Head of caudate nucleus (tissue), 42 donors: ENCODE data around the gene HYAL3.
"Not testable (repeated sequence)": the region's sequence is repeated elsewhere in the genome, so short reads cannot be mapped to it uniquely, and the experiment has no call there.

Experiments
- DNase-seq, 42 donors: peaks; one replicate each; pipeline versions ENCODE4 v3.0.0 to v3.0.0-alpha.2; 2020 to 2021; ENCODE audit warnings: mixed read lengths in 7 of 42
- intact Hi-C: fragments of 100-400 bp; cut with DNase I; formaldehyde crosslinking; loops from one replicate; pipeline ENCODE4 v1.15.0; 2022

HYAL3 gene

GRCh38 chr3:50319894-50320625 lies 20.9 kb upstream of the HYAL3 start:
- no peak for DNase-seq
- intact Hi-C loops = loop anchor here (10.0 kb wide), 2 partner anchors 45 to 95 kb away; partner anchors contain the start of gene LSMEM2

GRCh38 chr3:50319181-50319893 lies 20.1 kb upstream of the HYAL3 start:
- intact Hi-C loops = no loop called here
- no peak for DNase-seq

GRCh38 chr3:50318615-50319014 lies 19.4 kb upstream of the HYAL3 start:
- intact Hi-C loops = no loop called here
- no peak for DNase-seq

- intact Hi-C loops = no loop called here
These were observed 19.0 kb upstream of the HYAL3 start for GRCh38 chr3:50318163-50318562.

GRCh38 chr3:50317300-50317699 lies 18.1 kb upstream of the HYAL3 start:
- no peak for DNase-seq
- intact Hi-C loops = no loop called here

More at GRCh38 chr3:50318163-50318562, 19.0 kb upstream of the HYAL3 start:
- DNase-seq = no peak

GRCh38 chr3:50316657-50317242 lies 17.5 kb upstream of the HYAL3 start:
- intact Hi-C loops = no loop called here
- peak in 38 of 42 donors; percentile 46 to 94 (median 74) for DNase-seq

- no peak for DNase-seq
- intact Hi-C loops = no loop called here
These were observed 15.6 kb upstream of the HYAL3 start for GRCh38 chr3:50314816-50315215.

- intact Hi-C loops = no loop called here
- DNase-seq = no peak
These were observed 15.1 kb upstream of the HYAL3 start for GRCh38 chr3:50314342-50314741.

- intact Hi-C loops, DNase-seq: not testable (repeated sequence)
These were observed 12.8 kb upstream of the HYAL3 start for GRCh38 chr3:50312041-50312440.

GRCh38 chr3:50304601-50305000 lies 5.4 kb upstream of the HYAL3 start:
- intact Hi-C loops = no loop called here
- no peak for DNase-seq

GRCh38 chr3:50303013-50303815 lies 4.0 kb upstream of the HYAL3 start, which contains the start of gene HYAL1:
Gene HYAL1, minus strand, starts transcription at chr3:50303574. Its CDS starts 618 bp downstream, at chr3:50302956.
- intact Hi-C loops = no loop called here
- DNase-seq = no peak

GRCh38 chr3:50302095-50303012 lies 3.1 kb upstream of the HYAL3 start:
- no peak for DNase-seq
- intact Hi-C loops = no loop called here

GRCh38 chr3:50300681-50301254 lies 1.6 kb upstream of the HYAL3 start:
- DNase-seq = no peak
- intact Hi-C loops = no loop called here

- intact Hi-C loops = no loop called here
- DNase-seq = peak in 19 of 42 donors; percentile 38 to 79 (median 58)
These were observed 900 bp upstream of the HYAL3 start for GRCh38 chr3:50299929-50300680.

- intact Hi-C loops = no loop called here
- no peak for DNase-seq
These were observed 378 bp upstream of the HYAL3 start for GRCh38 chr3:50299638-50299928.

GRCh38 chr3:50297896-50298725 lies 1.1 kb downstream of the HYAL3 start:
- intact Hi-C loops = no loop called here

GRCh38 chr3:50297384-50297775 lies 1.8 kb downstream of the HYAL3 start:
- DNase-seq = no peak
- intact Hi-C loops = no loop called here

More at GRCh38 chr3:50297896-50298725, 1.1 kb downstream of the HYAL3 start:
- peak in 2 of 42 donors; percentile 20 for DNase-seq
